ENCODE measurements around the gene OPRL1.

OPRL1 gene

DNA sequence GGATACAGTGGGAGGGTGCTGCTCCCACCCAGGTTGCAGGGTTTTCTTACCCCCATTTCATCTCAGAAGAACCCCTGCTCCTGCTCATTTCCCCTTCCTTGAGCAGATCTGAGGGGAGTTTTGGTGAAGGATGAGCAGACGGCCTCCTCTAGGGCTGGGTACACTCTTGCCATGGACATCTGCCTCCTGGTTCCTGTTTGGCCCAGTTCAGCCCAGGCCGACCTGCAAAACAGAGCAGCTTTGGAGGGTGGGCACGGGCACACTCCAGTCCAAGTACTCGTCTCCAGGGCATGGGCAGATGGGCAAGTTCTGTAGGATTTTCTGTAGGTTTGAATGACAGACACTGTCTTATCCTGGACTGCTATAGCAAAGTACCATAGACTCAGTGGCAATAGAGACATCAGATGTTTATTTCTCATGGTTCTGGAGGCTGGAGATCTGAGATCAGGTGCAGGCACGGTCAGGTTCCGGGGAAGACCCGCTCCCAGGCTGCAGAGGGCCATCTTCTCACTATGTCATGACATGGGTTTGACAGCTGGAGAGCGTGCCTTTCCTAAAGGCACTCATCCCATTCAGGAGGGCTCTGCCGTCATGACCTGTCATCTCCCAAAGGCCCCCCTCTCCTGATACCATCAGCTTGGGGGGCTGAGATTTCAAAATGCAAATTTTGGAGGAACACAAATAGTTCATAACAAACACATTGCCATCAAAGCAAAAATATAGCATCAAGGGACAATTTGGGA, 21.2 kb downstream of the OPRL1 start:
- TF ChIP-seq, protein P1, sequence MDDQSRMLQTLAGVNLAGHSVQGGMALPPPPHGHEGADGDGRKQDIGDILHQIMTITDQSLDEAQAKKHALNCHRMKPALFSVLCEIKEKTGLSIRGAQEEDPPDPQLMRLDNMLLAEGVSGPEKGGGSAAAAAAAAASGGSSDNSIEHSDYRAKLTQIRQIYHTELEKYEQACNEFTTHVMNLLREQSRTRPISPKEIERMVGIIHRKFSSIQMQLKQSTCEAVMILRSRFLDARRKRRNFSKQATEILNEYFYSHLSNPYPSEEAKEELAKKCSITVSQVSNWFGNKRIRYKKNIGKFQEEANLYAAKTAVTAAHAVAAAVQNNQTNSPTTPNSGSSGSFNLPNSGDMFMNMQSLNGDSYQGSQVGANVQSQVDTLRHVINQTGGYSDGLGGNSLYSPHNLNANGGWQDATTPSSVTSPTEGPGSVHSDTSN (CRISPR knock-in tag; IDR thresholded peaks at IDR 0.05): no peak
- TF ChIP-seq ZNF350 (tag by site-specific recombination; IDR thresholded peaks at IDR 0.05) (no peak), ZEB2 (tag by site-specific recombination; IDR thresholded peaks at IDR 0.05) (no peak), ZNF274 (IDR thresholded peaks at IDR 0.05; ENCODE audit: low read length) (no peak), ZNF274 (tag by site-specific recombination; IDR thresholded peaks at IDR 0.05; ENCODE audit: borderline replicate concordance) (no peak), HOXC10 (CRISPR knock-in tag; IDR thresholded peaks at IDR 0.05) (no peak), ZNF76 (tag by site-specific recombination; IDR thresholded peaks at IDR 0.05; ENCODE audit: borderline replicate concordance, low read depth) (no peak)
- TF ChIP-seq, protein P2, sequence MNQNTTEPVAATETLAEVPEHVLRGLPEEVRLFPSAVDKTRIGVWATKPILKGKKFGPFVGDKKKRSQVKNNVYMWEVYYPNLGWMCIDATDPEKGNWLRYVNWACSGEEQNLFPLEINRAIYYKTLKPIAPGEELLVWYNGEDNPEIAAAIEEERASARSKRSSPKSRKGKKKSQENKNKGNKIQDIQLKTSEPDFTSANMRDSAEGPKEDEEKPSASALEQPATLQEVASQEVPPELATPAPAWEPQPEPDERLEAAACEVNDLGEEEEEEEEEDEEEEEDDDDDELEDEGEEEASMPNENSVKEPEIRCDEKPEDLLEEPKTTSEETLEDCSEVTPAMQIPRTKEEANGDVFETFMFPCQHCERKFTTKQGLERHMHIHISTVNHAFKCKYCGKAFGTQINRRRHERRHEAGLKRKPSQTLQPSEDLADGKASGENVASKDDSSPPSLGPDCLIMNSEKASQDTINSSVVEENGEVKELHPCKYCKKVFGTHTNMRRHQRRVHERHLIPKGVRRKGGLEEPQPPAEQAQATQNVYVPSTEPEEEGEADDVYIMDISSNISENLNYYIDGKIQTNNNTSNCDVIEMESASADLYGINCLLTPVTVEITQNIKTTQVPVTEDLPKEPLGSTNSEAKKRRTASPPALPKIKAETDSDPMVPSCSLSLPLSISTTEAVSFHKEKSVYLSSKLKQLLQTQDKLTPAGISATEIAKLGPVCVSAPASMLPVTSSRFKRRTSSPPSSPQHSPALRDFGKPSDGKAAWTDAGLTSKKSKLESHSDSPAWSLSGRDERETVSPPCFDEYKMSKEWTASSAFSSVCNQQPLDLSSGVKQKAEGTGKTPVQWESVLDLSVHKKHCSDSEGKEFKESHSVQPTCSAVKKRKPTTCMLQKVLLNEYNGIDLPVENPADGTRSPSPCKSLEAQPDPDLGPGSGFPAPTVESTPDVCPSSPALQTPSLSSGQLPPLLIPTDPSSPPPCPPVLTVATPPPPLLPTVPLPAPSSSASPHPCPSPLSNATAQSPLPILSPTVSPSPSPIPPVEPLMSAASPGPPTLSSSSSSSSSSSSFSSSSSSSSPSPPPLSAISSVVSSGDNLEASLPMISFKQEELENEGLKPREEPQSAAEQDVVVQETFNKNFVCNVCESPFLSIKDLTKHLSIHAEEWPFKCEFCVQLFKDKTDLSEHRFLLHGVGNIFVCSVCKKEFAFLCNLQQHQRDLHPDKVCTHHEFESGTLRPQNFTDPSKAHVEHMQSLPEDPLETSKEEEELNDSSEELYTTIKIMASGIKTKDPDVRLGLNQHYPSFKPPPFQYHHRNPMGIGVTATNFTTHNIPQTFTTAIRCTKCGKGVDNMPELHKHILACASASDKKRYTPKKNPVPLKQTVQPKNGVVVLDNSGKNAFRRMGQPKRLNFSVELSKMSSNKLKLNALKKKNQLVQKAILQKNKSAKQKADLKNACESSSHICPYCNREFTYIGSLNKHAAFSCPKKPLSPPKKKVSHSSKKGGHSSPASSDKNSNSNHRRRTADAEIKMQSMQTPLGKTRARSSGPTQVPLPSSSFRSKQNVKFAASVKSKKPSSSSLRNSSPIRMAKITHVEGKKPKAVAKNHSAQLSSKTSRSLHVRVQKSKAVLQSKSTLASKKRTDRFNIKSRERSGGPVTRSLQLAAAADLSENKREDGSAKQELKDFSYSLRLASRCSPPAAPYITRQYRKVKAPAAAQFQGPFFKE (tag by site-specific recombination; IDR thresholded peaks at IDR 0.05; ENCODE audit: borderline replicate concordance): no peak
- TF ChIP-seq, protein P3, sequence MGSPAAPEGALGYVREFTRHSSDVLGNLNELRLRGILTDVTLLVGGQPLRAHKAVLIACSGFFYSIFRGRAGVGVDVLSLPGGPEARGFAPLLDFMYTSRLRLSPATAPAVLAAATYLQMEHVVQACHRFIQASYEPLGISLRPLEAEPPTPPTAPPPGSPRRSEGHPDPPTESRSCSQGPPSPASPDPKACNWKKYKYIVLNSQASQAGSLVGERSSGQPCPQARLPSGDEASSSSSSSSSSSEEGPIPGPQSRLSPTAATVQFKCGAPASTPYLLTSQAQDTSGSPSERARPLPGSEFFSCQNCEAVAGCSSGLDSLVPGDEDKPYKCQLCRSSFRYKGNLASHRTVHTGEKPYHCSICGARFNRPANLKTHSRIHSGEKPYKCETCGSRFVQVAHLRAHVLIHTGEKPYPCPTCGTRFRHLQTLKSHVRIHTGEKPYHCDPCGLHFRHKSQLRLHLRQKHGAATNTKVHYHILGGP (tag by site-specific recombination; IDR thresholded peaks at IDR 0.05): no peak
- TF ChIP-seq, protein P4, sequence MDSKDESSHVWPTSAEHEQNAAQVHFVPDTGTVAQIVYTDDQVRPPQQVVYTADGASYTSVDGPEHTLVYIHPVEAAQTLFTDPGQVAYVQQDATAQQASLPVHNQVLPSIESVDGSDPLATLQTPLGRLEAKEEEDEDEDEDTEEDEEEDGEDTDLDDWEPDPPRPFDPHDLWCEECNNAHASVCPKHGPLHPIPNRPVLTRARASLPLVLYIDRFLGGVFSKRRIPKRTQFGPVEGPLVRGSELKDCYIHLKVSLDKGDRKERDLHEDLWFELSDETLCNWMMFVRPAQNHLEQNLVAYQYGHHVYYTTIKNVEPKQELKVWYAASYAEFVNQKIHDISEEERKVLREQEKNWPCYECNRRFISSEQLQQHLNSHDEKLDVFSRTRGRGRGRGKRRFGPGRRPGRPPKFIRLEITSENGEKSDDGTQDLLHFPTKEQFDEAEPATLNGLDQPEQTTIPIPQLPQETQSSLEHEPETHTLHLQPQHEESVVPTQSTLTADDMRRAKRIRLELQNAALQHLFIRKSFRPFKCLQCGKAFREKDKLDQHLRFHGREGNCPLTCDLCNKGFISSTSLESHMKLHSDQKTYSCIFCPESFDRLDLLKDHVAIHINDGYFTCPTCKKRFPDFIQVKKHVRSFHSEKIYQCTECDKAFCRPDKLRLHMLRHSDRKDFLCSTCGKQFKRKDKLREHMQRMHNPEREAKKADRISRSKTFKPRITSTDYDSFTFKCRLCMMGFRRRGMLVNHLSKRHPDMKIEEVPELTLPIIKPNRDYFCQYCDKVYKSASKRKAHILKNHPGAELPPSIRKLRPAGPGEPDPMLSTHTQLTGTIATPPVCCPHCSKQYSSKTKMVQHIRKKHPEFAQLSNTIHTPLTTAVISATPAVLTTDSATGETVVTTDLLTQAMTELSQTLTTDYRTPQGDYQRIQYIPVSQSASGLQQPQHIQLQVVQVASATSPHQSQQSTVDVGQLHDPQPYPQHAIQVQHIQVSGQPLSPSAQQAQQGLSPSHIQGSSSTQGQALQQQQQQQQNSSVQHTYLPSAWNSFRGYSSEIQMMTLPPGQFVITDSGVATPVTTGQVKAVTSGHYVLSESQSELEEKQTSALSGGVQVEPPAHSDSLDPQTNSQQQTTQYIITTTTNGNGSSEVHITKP (tag by site-specific recombination; IDR thresholded peaks at IDR 0.05): 0 out of 2 replicates have a peak, but pooled peaks have one; percentile 31
- no peaks in the 10 kb centered on the region for H3K36me3 ChIP-seq (ENCODE audit: control insufficient read depth in 2 of 2, insufficient read depth in 1 of 2, low read length in 2 of 2)
- CTCF ChIA-PET: interaction anchor here (0.6 to 1.7 kb wide), 8 partner anchors 9 to 158 kb away, joined by 3 to 10 read pairs (median 3); partner anchors contain the start of gene LKAAEAR1
- H3K9me3 ChIP-seq (ENCODE audit: control insufficient read depth, insufficient read depth, low read depth, low read length): no peaks in the 10 kb centered on the region
- POLR2A ChIA-PET: no interaction called here
- no peak overlapping the region for H3K4me3 ChIP-seq (ENCODE audit: low read depth, low read length)
- no peak overlapping the region for H3K27ac ChIP-seq (ENCODE audit: extremely low read depth, low read depth, low read length)
- no peaks in the 10 kb centered on the region for H3K4me1 ChIP-seq (ENCODE audit: control insufficient read depth, insufficient read depth, low read length)

All from HEK293 (cell line).